HepG2 (cell line): ENCODE data around the gene IDS. TPM values are rescaled to one million over a fixed set of nuclear protein-coding genes. Genes with fewer than 3 reads are reported as not detected.

Experiments
- ATAC-seq: fragments of 200-7000 bp; cut with Tn5 transposase; 3 replicates; pipeline ENCODE4 v1.9.1; 2020; ENCODE audit warnings: mild to moderate bottlenecking, moderate library complexity
- BruUV-seq: library from RNA; stranded (reverse); fragments of 400-500 nt; replicated peaks from 2 replicates; lab custom pipeline; 2021; lab: Mats Ljungman, UMichigan
- CTCF ChIA-PET: fragments of 300-600 bp; formaldehyde crosslinking; extraction: SDS; loops from one replicate; lab custom pipeline; 2021; ENCODE audit warnings: low total read pairs, inconsistent platforms, low intra/inter-chr PET ratio; lab: Yijun Ruan, JAX
- POLR2A ChIA-PET: fragments of 350-600 bp; sonication (Branson Sonifier 250); formaldehyde crosslinking; loops from one replicate; lab custom pipeline; 2020; ENCODE audit warnings: antibody characterized with exemption, inconsistent platforms; lab: Yijun Ruan, JAX
- DNase-seq: peaks from one replicate; pipeline ENCODE4 v3.0.0-alpha.2; 2015; ENCODE audit warnings: low spot score
- FAIRE-seq: peaks from 3 replicates; lab custom pipeline; 2011; peaks lifted over from hg19 to GRCh38; lab: Jason Lieb, UNC
- H2AFZ ChIP-seq: one replicate; pipeline ENCODE4 v1.6.1; 2011; ENCODE audit warnings: low read length, inconsistent platforms
- H3K27ac ChIP-seq: fragments of 300-600 bp; 3 replicates; pipeline ENCODE4 v1.8.0; 2011; ENCODE audit warnings: mixed run types, mild to moderate bottlenecking, mixed read lengths, low read length, inconsistent platforms; ENCODE audit not compliant: insufficient read depth; ENCODE audit errors: extremely low read length
- H3K27me3 ChIP-seq, 2 experiments: fragments of 200-600 bp in 1 of 2; 2 replicates in 1 of 2; 3 replicates in 1 of 2; pipeline versions ENCODE4 v1.6.0 to v1.8.0; 2011; ENCODE audit warnings: low read length in 2 of 2, mild to moderate bottlenecking in 2 of 2, moderate library complexity in 2 of 2, inconsistent platforms in 1 of 2; ENCODE audit not compliant: insufficient read depth in 2 of 2, control insufficient read depth in 1 of 2
- H3K36me3 ChIP-seq, 2 experiments: fragments of 200-600 bp in 1 of 2; replicated peaks in 1 of 2; 2 replicates in 1 of 2; 3 replicates in 1 of 2; pipeline versions ENCODE4 v1.5.1 to v1.8.0; 2011; ENCODE audit warnings: low read length in 2 of 2, inconsistent platforms in 1 of 2; ENCODE audit not compliant: insufficient read depth in 2 of 2, control insufficient read depth in 1 of 2
- H3K4me1 ChIP-seq: 2 replicates; pipeline ENCODE4 v1.5.1; 2012; ENCODE audit warnings: low read length, inconsistent platforms; ENCODE audit not compliant: insufficient read depth
- H3K4me2 ChIP-seq: 2 replicates; pipeline ENCODE4 v1.6.0; 2011; ENCODE audit warnings: low read depth, low read length, inconsistent platforms
- H3K4me3 ChIP-seq, 3 experiments: fragments of 200-600 bp in 1 of 3; sonication (generic), shearing (Covaris generic) in 1 of 3; replicated peaks in 1 of 3; 2 replicates each; pipeline ENCODE4 v1.5.1; 2011 to 2016; ENCODE audit warnings: low read length in 3 of 3, inconsistent platforms in 2 of 3, low read depth in 2 of 3, mild to moderate bottlenecking in 2 of 3, control low read depth in 1 of 3, mixed read lengths in 1 of 3; ENCODE audit not compliant: insufficient read depth in 1 of 3
- H3K79me2 ChIP-seq: one replicate; pipeline ENCODE4 v1.6.1; 2011; ENCODE audit warnings: low read length, inconsistent platforms; ENCODE audit not compliant: insufficient read depth
- H3K9ac ChIP-seq: 2 replicates; pipeline ENCODE4 v1.6.0; 2011; ENCODE audit warnings: mild to moderate bottlenecking, low read depth, low read length, inconsistent platforms; ENCODE audit not compliant: insufficient read depth
- H3K9me3 ChIP-seq: 2 replicates; pipeline ENCODE4 v1.5.1; 2012; ENCODE audit warnings: mild to moderate bottlenecking, low read length
- H4K20me1 ChIP-seq: 2 replicates; pipeline ENCODE4 v1.6.0; 2011; ENCODE audit warnings: inconsistent platforms, mild to moderate bottlenecking, low read length, moderate library complexity; ENCODE audit not compliant: insufficient read depth
- ARNT ChIP-seq: fragments of 450-650 bp; IDR thresholded peaks from 2 replicates; pipeline ENCODE4 v1.6.1; 2017
- CREBL2 ChIP-seq: sonication (generic); formaldehyde crosslinking; IDR thresholded peaks from 2 replicates; pipeline ENCODE4 v1.8.1; 2023; ENCODE audit warnings: missing genetic modification reagents, mild to moderate bottlenecking, borderline replicate concordance
- GPN1 ChIP-seq: sonication (generic); formaldehyde crosslinking; IDR thresholded peaks from 2 replicates; pipeline ENCODE4 v1.5.1; 2020; ENCODE audit warnings: missing genetic modification reagents, borderline replicate concordance
- HOMEZ ChIP-seq: IDR thresholded peaks from 2 replicates; pipeline ENCODE4 v1.6.1; 2016; ENCODE audit warnings: low read depth
- IRF1 ChIP-seq: sonication (generic); formaldehyde crosslinking; IDR thresholded peaks from 2 replicates; pipeline ENCODE4 v1.4.0; 2020; ENCODE audit warnings: low read depth, mild to moderate bottlenecking, missing genetic modification reagents
- KAT2B ChIP-seq: fragments of 150-350 bp; IDR thresholded peaks from 2 replicates; pipeline ENCODE4 v1.6.1; 2014; ENCODE audit warnings: low read depth, low read length, borderline replicate concordance
- MTA3 ChIP-seq: sonication (generic); formaldehyde crosslinking; IDR thresholded peaks from 2 replicates; pipeline ENCODE4 v1.4.0; 2020; ENCODE audit warnings: missing genetic modification reagents
- POLR2A ChIP-seq, 2 experiments: IDR thresholded peaks; 2 replicates each; pipeline ENCODE4 v1.6.1; 2011; ENCODE audit warnings: low read depth in 2 of 2, low read length in 2 of 2, mild to moderate bottlenecking in 1 of 2, moderate library complexity in 1 of 2; ENCODE audit not compliant: insufficient read depth in 1 of 2
- ZMAT5 ChIP-seq: sonication (generic); formaldehyde crosslinking; IDR thresholded peaks from 2 replicates; pipeline ENCODE4 v1.5.0; 2020; ENCODE audit warnings: mild to moderate bottlenecking, low read depth, missing genetic modification reagents, borderline replicate concordance
- ZNF136 ChIP-seq: sonication (generic); formaldehyde crosslinking; IDR thresholded peaks from 2 replicates; pipeline ENCODE4 v1.8.1; 2022; ENCODE audit warnings: low read depth, mild to moderate bottlenecking, moderate library complexity, missing genetic modification reagents
- ZNF549 ChIP-seq: sonication (generic); formaldehyde crosslinking; IDR thresholded peaks from 2 replicates; pipeline ENCODE4 v1.5.0; 2020; ENCODE audit warnings: missing genetic modification reagents
- ZNF75D ChIP-seq: sonication (generic); formaldehyde crosslinking; IDR thresholded peaks from 2 replicates; pipeline ENCODE4 v1.8.1; 2023; ENCODE audit warnings: missing genetic modification reagents, mild to moderate bottlenecking, borderline replicate concordance
- WGBS: methylation state at CpG from one replicate; pipeline ENCODE4 v1.1.6; 2017; ENCODE audit warnings: low lambda C conversion rate; 5-methylcytosine and 5-hydroxymethylcytosine counted together
- in situ Hi-C: cut with HindIII; loops from 2 replicates; pipeline ENCODE4 v1.10.0; 2017; ENCODE audit warnings: low pct_unique_long_range_greater_than_20kb; ENCODE audit not compliant: extremely low pct_ligation_motif_present
- intact Hi-C: fragments of 100-400 bp; cut with micrococcal nuclease; formaldehyde crosslinking; loops from one replicate; pipeline ENCODE4 v1.10.0; 2022; ENCODE audit not compliant: unreplicated experiment
- polyA plus RNA-seq, 8 experiments: library from polyadenylated mRNA; depleted of rRNA in 3 of 8; stranded (reverse) in 7 of 8; unstranded in 1 of 8; fragments of >200 nt; fragmentation: Illumina TruSeq in 4 of 8; extraction: Trizol in 4 of 8; gene quantifications; 2 replicates each; pipeline versions ENCODE4 v1.2.1 to v1.2.3, GENCODE V29; 2011 to 2016; ENCODE audit warnings: low read depth in 4 of 8, missing spikeins in 1 of 8, mixed read lengths in 1 of 8; ENCODE audit not compliant: insufficient read depth in 1 of 8
- total RNA-seq, 5 experiments: library from RNA; depleted of rRNA; stranded (reverse); fragments of >200 nt; fragmentation: Illumina TruSeq; extraction: Trizol; gene quantifications; 2 replicates each; pipeline ENCODE4 v1.2.3, GENCODE V29; 2016; ENCODE audit warnings: low read depth in 1 of 5

IDS gene
- total and polyA plus RNA-seq, 2 of the 13 experiments (the other 11 are each of a cell fraction or from before 2014, with no cell fraction given): 2.2 to 11.9 TPM

- Histone ChIP-seq H4K20me1 (no peaks in the 10 kb centered on the region), H3K9me3 (no peaks in the 10 kb centered on the region), H3K4me3 (no peak overlapping the region), H3K4me1 (peaks cover 48% of the 10 kb centered on the region), H3K27me3 (no peaks in the 10 kb centered on the region), H3K36me3 (peaks cover 0 to 2% of the 10 kb centered on the region in 2 experiments; a peak in 1 of 5 replicates), H3K27ac (no peak overlapping the region), H2AFZ (no peak overlapping the region), H3K79me2 (no peaks in the 10 kb centered on the region), H3K9ac (no peak overlapping the region), H3K4me2 (no peak overlapping the region)
- ChIA-PET CTCF (no interaction called here), POLR2A (interaction anchor here (0.7 to 1.6 kb wide), 3 partner anchors 10 to 1782 kb away, joined by 3 to 4 read pairs (median 3); partner anchors contain the start of genes EOLA1 and IDS)
- intact Hi-C loops (no loop called here), in situ Hi-C loops (no loop called here)
- BruUV-seq: no TSS peak
- no peak for TF ChIP-seq ZNF549 (CRISPR knock-in tag)
- TF ChIP-seq POLR2A (IDR thresholded peaks at IDR 0.05; ENCODE audit: insufficient read depth in 1 of 2, low read depth in 2 of 2, low read length in 2 of 2): no peak
- TF ChIP-seq MTA3 (CRISPR knock-in tag): no peak
- TF ChIP-seq ZMAT5 (CRISPR knock-in tag): no peak
- no peak for TF ChIP-seq KAT2B
- TF ChIP-seq HOMEZ (CRISPR knock-in tag): no peak
- no peak for TF ChIP-seq ZNF136 (CRISPR knock-in tag)
- TF ChIP-seq ZNF75D (CRISPR knock-in tag): no peak
- no peak for TF ChIP-seq ARNT
- TF ChIP-seq GPN1 (CRISPR knock-in tag): no peak
- TF ChIP-seq CREBL2: no peak
- TF ChIP-seq IRF1 (CRISPR knock-in tag): no peak
- peak; percentile 34 for FAIRE-seq
- 40% methylated on average over 2 of the region's 4 CpGs for WGBS
- peak; percentile 25; the same call in 1 of the 3 replicates for ATAC-seq
- DNase-seq: peak; percentile 36
Observed at GRCh38 chrX:149494844-149495565, 10.1 kb downstream of the IDS start.
